Mononuclear cell (primary cell): ENCODE data around the gene NBR1. TPM values are rescaled to one million over a fixed set of nuclear protein-coding genes. Genes with fewer than 3 reads are reported as not detected.
"Not testable (repeated sequence)": the region's sequence is repeated elsewhere in the genome, so short reads cannot be mapped to it uniquely, and the experiment has no call there.

Experiments used
- H3K27me3 ChIP-seq: 2 replicates; pipeline ENCODE4 v1.6.0; 2011; ENCODE audit warnings: low read length, control low read depth; ENCODE audit not compliant: insufficient read depth
- H3K4me1 ChIP-seq: 2 replicates; pipeline ENCODE4 v1.5.1; 2011; ENCODE audit warnings: mild to moderate bottlenecking, low read length, control low read depth; ENCODE audit not compliant: insufficient read depth
- H3K4me3 ChIP-seq: 2 replicates; pipeline ENCODE4 v1.5.1; 2011; ENCODE audit warnings: mild to moderate bottlenecking, low read length, moderate library complexity
- H3K9me3 ChIP-seq: 2 replicates; pipeline ENCODE4 v1.5.1; 2011; ENCODE audit warnings: low read depth, mild to moderate bottlenecking, control low read depth, low read length
- total RNA-seq: library from RNA; depleted of rRNA; stranded (reverse); fragments of >200 nt; gene quantifications from one replicate; pipeline ENCODE4 v1.2.3, GENCODE V29; 2012

The NBR1 gene
- total RNA-seq, 1 donor: 34.3 TPM

DNA sequence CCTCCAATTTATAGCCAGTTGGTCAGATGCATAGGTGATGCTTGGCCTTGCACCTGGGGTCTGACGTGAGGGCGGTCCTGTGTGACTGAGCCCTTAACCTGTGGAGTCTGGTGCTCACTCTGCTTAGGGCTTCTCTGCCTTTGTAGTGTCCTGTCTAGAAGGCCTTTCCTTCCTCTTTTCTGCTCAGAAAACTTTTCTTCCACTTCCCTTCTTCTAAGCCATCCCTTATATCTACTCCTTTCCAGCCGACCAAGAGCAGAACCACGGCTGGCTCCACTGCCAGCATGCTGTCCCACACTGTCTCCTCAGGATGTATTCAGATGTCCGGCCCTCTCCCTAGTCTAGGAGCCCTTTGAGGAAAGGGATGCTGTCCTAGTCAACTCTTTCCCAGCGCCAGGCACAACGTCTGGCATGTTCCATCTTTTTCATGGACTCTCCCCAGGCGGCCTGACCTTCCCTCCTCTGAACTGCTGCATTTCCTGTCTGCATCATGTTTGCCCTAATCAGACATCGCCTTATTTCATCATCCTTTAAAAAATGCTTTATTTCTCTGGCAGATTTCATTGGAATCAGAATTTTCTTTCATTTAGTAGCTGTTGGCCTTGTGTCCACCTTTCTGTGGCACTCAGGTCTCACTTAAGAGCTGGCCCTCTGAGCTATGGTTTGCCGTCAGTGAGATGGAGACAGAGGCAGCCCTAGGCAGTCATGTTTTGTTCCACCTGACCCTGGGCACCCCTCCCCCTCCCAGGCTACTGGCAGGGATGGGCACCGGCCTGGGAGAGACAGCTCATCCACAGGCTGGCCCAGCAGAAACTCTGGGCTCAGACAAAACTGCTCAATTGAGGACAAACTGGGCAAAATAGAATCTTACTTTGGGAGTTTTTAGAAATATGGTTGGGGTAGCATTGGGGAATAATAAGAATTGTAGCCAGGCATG is 30.4 kb upstream of the NBR1 start:
- H3K4me3 ChIP-seq: no peak overlapping the region
- H3K9me3 ChIP-seq: no peaks in the 10 kb centered on the region
- peaks cover 14% of the 10 kb centered on the region for H3K4me1 ChIP-seq
- no peaks in the 10 kb centered on the region for H3K27me3 ChIP-seq

DNA sequence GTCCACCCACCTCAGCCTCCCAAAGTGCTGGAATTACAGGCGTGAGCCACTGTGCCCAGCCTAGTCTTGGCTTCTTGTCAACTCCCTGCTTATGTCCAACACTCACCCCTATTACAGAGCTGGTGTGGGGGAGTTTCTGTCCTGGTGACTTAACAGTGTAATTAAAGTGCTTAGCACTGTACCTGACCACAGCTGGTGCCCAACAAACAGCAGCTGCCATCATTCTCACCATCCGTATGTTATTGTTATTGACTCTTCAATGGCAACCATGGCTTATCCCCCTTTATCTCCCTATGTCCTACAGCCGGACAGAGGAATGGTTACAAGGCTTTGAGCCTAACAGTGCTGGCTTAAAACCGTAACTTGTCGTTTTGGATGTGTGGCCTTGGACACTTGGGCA is 28.9 kb upstream of the NBR1 start:
- Histone ChIP-seq H3K4me3 (no peak overlapping the region), H3K4me1 (peaks cover 14% of the 10 kb centered on the region), H3K9me3 (no peaks in the 10 kb centered on the region), H3K27me3 (no peaks in the 10 kb centered on the region)

DNA sequence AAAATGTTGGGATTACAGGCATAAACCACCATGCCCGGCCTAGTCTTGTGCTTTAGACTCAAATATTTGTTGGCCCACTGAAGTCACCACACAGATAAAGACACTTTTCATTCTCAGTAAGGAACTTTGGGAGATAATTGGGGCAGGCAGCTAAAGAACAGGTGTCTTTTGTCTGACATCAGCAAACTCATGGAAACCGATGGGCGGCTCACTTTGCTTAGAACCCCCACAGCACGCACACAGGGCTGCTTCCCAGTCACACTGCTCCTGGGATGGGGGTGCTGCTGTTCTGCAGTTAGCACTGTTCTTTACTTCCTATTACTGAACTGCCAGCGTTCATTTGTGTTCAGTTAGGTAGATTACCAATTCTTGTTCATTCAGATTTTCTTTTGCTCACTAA is 27.8 kb upstream of the NBR1 start:
- Histone ChIP-seq H3K4me1 (peaks cover 14% of the 10 kb centered on the region), H3K9me3 (no peaks in the 10 kb centered on the region), H3K27me3 (no peaks in the 10 kb centered on the region), H3K4me3 (no peak overlapping the region)

DNA sequence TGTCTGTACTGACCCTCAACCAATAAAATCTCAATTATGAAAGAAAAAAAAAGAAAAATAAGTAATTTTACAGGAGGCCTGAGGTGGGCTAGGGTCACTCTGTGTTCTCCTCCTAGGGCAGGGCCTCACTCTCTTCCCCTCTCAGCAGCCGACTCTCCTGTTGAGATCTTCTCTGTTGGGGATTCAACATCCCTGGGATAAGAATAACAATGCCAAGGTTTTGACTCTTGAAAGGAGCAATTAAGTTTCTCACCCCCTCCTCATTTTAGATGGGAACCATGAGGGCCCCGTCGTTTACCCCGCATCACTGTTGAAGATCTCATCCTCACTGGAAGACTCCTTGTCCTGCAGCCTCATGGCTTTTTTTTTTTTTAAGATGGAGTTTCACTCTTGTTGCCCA is 24.4 kb upstream of the NBR1 start:
- no peaks in the 10 kb centered on the region for H3K9me3 ChIP-seq
- no peak overlapping the region for H3K4me3 ChIP-seq
- H3K27me3 ChIP-seq: no peaks in the 10 kb centered on the region
- H3K4me1 ChIP-seq: no peaks in the 10 kb centered on the region

DNA sequence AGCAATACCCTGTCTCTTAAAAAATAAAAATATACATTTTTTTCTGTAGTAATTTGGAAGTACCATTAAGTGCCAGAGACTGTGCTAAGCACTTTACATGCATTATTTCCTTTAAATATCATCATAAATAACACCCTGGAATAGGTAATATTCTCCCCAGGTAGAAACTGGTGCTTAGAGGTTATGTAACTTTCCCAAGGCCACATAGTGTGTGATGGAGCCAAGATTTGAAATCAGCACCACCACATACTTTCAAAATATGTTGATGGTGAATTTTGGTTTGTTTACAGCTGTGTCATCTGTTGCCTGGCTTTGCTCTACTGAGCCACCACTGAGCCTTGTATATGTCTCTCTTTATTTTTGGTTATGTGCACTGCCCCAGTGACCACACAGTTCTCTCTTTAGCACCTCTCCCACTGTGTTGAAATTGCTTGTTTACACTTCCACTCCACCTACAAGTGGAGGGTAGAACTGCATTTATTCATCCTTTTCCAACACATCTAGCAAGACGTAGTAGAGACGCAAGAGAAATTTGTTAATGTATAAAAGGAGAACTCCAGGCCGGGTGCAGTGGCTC is 19.0 kb upstream of the NBR1 start:
- Histone ChIP-seq H3K4me1 (no peaks in the 10 kb centered on the region), H3K4me3 (no peak overlapping the region), H3K27me3 (no peaks in the 10 kb centered on the region), H3K9me3 (no peaks in the 10 kb centered on the region)

DNA sequence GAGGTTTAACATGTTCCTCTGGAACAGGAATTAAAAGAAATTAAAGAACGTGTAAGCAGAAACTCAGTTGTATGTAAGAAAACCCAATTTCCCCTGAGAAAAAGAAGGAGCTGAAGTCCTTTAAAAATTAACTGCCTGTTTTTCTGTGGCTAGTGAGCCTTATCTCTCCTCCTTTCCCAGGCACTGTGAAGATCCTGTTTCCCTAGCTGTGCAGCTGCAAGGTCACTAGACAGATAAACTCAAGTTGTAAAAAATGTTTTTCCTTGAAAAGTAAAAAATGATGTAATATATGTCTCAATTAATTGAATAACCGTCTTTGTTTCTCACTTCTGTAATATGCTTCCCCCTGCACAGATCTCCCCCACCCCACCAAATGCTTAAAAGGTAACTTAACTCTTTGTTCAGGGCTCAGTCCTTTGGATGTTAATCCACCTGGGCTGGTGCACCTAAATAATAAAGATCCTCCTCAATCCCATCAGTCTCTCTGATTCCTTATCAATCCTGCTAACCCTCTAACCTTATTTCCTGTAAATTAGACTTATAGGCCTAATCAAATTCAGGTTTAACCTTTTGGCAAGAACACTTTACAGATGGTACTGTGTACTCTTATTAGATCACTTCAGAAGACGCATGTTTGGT is 17.7 kb upstream of the NBR1 start:
- H3K4me1 ChIP-seq, H3K4me3 ChIP-seq, H3K9me3 ChIP-seq, H3K27me3 ChIP-seq: not testable (repeated sequence)

DNA sequence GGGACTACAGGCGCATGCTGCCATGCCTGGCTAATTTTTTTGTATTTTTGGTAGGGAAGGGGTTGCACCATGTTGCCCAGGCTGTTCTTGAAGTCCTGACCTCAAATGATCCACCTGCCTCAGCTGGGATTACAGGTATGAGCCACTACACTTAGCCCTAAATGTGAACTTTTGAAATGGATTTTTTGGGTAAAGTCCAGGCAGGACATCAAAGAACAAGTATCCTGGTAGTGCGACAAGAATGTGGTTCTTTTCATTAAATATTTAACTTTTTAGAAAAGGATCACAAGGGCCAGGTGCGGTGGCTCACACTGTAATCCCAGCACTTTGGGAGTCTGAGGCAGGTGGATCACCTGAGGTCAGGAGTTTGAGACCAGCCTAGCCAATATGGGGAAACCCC is 15.3 kb upstream of the NBR1 start:
- H3K4me3 ChIP-seq: no peak overlapping the region
- no peaks in the 10 kb centered on the region for H3K27me3 ChIP-seq

DNA sequence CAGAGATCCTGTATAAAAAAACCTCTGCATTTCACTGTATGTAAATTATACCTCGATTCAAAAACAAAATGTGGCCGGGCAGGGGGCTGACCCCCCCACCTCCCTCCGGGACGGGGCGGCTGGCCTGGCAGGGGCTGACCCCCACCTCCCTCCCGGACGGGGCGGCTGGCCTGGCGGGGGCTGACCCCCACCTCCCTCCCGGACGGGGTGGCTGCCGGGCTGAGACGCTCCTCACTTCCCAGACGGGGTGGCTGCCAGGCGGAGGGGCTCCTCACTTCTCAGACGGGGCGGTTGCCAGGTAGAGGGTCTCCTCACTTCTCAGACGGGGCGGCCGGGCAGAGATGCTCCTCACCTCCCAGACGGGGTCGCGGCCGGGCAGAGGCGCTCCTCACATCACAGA is 11.8 kb upstream of the NBR1 start:
- H3K4me3 ChIP-seq, H3K27me3 ChIP-seq, H3K9me3 ChIP-seq, H3K4me1 ChIP-seq: not testable (repeated sequence)

More for the DNA sequence above, 15.3 kb upstream of the NBR1 start:
- Histone ChIP-seq H3K9me3 (no peaks in the 10 kb centered on the region), H3K4me1 (no peaks in the 10 kb centered on the region)

DNA sequence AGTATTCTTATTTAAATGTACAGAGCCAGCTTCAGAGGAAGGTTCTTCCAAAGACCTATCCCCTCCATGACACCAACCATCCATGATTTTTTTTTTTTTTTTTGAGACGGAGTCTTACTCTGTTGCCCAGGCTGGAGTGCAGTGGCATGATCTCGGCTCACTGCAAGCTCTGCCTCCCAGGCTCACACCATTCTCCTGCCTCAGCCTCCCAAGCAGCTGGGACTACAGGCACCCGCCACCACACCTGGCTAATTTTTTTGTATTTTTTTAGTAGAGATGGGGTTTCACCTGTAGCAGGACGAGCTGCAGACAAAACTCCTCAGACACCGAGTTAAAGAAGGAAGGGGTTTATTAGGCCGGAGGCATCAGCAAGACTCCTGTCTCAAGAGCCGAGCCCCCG is 11.1 kb upstream of the NBR1 start:
- not testable (repeated sequence) for H3K9me3 ChIP-seq

DNA sequence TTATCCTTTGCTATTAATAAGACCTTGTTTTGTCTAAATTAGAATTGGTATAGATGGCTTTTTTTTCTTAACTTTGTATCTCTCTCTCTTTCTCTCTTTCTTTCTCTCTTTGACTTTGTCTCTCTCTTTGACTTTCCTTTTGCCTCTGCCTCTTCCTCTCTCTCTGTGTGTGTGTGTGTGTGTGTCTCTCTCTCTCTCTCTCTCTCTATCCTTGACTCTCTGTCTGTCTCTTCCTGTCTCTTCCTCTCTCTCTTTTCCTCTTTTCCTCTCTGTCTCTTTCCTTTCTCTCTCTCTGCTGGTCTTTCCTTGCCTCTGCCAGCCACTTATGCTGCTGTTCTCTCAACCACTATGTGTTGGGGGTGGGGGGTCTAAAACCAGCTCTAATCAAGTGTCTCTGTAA is 5.0 kb upstream of the NBR1 start:
- H3K4me3 ChIP-seq, H3K9me3 ChIP-seq: not testable (repeated sequence)

More for the DNA sequence above, 11.1 kb upstream of the NBR1 start:
- H3K27me3 ChIP-seq, H3K4me1 ChIP-seq, H3K4me3 ChIP-seq: not testable (repeated sequence)

DNA sequence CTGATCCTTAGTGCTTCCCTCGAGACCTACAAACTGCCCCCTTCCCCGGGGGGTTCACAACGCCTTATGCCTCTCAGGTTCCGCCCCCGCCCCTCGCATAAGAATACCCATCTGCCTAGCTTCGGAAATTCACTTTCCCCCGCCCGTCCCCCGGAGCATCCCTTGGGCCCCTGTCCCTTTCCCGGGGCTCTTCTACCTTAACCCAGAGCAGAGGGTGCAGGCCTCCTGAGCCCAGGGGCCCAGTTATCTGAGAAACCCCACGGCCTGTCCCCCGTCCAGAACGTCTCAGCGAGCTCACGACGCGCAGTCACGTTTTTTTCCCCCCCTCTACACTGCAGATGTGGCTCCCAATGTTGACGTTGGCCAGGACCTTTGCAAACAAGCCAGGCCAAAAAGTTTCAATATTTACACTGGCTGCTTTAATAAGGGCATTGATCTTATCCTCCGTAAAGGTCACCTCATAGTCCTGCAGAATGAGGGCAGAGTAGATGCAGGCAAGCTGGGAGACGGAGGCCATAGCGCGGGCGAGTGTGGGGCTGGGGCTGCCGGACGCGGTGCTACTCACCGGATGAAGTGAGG is 1.4 kb upstream of the NBR1 start:
- Histone ChIP-seq H3K4me1 (peaks cover 36% of the 10 kb centered on the region), H3K4me3 (peak overlapping the region; percentile 82)

More for the DNA sequence above, 5.0 kb upstream of the NBR1 start:
- peaks cover 16% of the 10 kb centered on the region for H3K4me1 ChIP-seq
- not testable (repeated sequence) for H3K27me3 ChIP-seq

DNA sequence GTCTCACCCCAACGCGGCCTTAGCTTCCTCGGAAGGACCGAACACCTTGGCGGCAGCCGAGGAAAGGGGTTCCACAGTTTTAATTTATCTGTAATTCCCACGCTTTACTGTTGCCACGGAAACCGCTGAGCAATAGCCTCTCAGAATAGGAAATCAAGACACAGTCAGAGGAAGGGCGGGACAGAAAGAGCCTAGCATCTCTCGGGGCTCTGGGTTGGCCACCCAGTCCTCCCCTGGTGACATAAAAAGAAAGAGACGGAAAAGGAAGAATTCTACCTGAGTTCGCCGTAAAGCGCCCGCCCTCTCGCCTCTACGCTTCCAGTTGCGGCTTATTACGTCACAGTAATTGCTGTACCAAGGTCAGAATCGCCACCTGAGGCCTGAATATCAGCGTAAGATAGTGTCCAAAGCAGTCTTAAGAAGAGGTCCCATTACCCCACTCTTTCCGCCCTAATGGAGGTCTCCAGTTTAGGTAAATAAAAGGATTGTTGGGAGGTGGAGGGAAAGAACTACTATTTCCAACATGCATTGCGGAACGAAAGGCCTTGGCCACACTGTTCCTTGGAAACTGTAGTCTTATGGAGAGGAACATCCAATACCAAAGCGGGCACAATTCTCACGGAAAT is 761 bp upstream of the NBR1 start:
- peak overlapping the region; percentile 82 for H3K4me3 ChIP-seq
- no peaks in the 10 kb centered on the region for H3K9me3 ChIP-seq
- H3K27me3 ChIP-seq: no peaks in the 10 kb centered on the region
- H3K4me1 ChIP-seq: peaks cover 36% of the 10 kb centered on the region

More for the DNA sequence above, 1.4 kb upstream of the NBR1 start:
- no peaks in the 10 kb centered on the region for H3K9me3 ChIP-seq
- H3K27me3 ChIP-seq: no peaks in the 10 kb centered on the region

DNA sequence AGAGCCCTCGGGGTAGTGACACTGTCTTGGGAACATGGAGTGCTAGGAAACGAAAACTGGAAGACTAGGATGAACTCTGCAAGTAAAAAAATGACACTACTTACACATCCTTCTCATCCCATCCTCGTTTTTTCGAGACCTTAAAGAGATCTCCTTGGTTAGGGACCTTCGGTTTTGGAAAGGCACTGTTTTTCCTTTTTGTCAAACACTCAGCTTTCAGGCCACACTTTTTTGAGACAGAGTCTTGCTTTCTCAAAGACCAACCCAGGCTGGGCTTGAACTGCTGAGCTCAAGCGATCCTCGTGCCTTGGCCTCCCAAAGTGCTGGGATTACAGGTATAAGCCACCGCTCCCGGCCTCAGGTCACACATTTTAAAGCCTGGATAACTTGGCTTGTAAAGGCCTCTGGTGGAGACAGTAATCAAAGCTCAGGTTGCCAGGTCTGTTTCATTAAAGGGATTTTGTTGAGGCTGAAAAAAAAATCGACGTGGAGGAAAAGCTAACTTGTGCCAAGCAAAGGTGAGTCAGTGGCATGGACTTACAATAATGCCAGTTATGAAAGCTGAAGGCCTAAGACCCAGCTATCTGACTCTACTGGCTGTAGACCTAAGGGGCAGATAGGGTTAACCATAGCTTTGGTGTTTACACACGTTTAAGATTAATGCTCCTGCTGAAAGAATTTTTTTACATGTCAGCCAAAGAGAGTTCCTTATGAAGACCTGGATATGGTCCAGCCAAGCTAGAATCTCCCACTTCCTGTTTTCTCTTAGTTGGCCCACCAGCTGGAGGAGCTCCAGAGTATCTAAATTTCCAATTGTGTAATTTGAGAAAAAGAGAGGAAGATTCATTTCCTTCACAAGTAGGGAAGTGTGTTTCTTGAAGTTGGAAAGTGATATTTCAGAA is 823 bp downstream of the NBR1 start:
- H3K4me3 ChIP-seq: peak overlapping the region; percentile 82
- H3K4me1 ChIP-seq: peaks cover 38% of the 10 kb centered on the region
- no peaks in the 10 kb centered on the region for H3K27me3 ChIP-seq
- H3K9me3 ChIP-seq: no peaks in the 10 kb centered on the region
